ENCODE data around the gene TMEM240.
"Not testable (repeated sequence)": the region's sequence is repeated elsewhere in the genome, so short reads cannot be mapped to it uniquely, and the experiment has no call there.

TMEM240 gene

GRCh38 chr1:1556961-1557360 lies 16.5 kb upstream of the TMEM240 start:
- not testable (repeated sequence) for DNase-seq

- DNase-seq = no peak
Measured at GRCh38 chr1:1556505-1556904, 16.1 kb upstream of the TMEM240 start.

- DNase-seq = no peak
Measured at GRCh38 chr1:1554926-1555915, 14.8 kb upstream of the TMEM240 start.

GRCh38 chr1:1554550-1554925 lies 14.1 kb upstream of the TMEM240 start:
- DNase-seq = no peak

GRCh38 chr1:1553821-1554494 lies 13.5 kb upstream of the TMEM240 start:
- no peak for DNase-seq

- DNase-seq = no peak
Measured at GRCh38 chr1:1552263-1552639, 11.8 kb upstream of the TMEM240 start.

GRCh38 chr1:1551524-1552262 lies 11.3 kb upstream of the TMEM240 start:
- no peak for DNase-seq

- no peak for DNase-seq
Measured at GRCh38 chr1:1550591-1551432, 10.4 kb upstream of the TMEM240 start.

- DNase-seq = no peak
Measured at GRCh38 chr1:1550087-1550486, 9.7 kb upstream of the TMEM240 start.

- no peak for DNase-seq
Measured at GRCh38 chr1:1548591-1548990, 8.2 kb upstream of the TMEM240 start.

GRCh38 chr1:1547476-1547875 lies 7.1 kb upstream of the TMEM240 start:
- no peak for DNase-seq

- no peak for DNase-seq
Measured at GRCh38 chr1:1547011-1547410, 6.6 kb upstream of the TMEM240 start.

GRCh38 chr1:1545946-1546737 lies 5.7 kb upstream of the TMEM240 start:
- DNase-seq = no peak

GRCh38 chr1:1544544-1544943 lies 4.1 kb upstream of the TMEM240 start:
- no peak for DNase-seq

GRCh38 chr1:1543706-1544099 lies 3.3 kb upstream of the TMEM240 start:
- DNase-seq = no peak

- no peak for DNase-seq
Measured at GRCh38 chr1:1542766-1543705, 2.6 kb upstream of the TMEM240 start.

- no peak for DNase-seq
Measured at GRCh38 chr1:1541956-1542765, 1.7 kb upstream of the TMEM240 start.

- DNase-seq = no peak
Measured at GRCh38 chr1:1540818-1541628, 599 bp upstream of the TMEM240 start.
